GM12878 (cell line): ENCODE measurements around the gene NR1D1. TPM values are rescaled to one million over a fixed set of nuclear protein-coding genes. Genes with fewer than 3 reads are reported as not detected.

Experiments
- ATAC-seq: fragments of 200-7000 bp; cut with Tn5 transposase; 3 replicates; pipeline ENCODE4 v1.9.1; 2020; ENCODE audit warnings: mild to moderate bottlenecking, moderate library complexity
- BruUV-seq: library from RNA; stranded (reverse); fragments of 400-500 nt; replicated peaks from 2 replicates; lab custom pipeline; 2021; lab: Mats Ljungman, UMichigan
- CTCF ChIA-PET: fragments of 300-600 bp; sonication (Branson Sonifier 250); formaldehyde crosslinking; extraction: SDS; loops from one replicate; lab custom pipeline; 2021; ENCODE audit warnings: inconsistent platforms; lab: Yijun Ruan, JAX
- POLR2A ChIA-PET: fragments of 350-600 bp; formaldehyde crosslinking; extraction: SDS; loops from one replicate; lab custom pipeline; 2021; ENCODE audit warnings: inconsistent platforms; lab: Charles Lee
- RAD21 ChIA-PET: fragments of 300-600 bp; sonication (Branson Sonifier 250); formaldehyde crosslinking; loops from one replicate; lab custom pipeline; 2023; ENCODE audit warnings: antibody characterized with exemption; ENCODE audit not compliant: unreplicated experiment; lab: Charles Lee
- SMC1A ChIA-PET: fragments of 300-600 bp; sonication (Branson Sonifier 250); formaldehyde crosslinking; loops from one replicate; lab custom pipeline; 2023; ENCODE audit not compliant: unreplicated experiment, uncharacterized antibody; lab: Charles Lee
- DNase-seq: peaks from one replicate; pipeline ENCODE4 v3.0.0-alpha.2; 2011; ENCODE audit warnings: low read depth, low spot score
- FAIRE-seq: peaks from 3 replicates; lab custom pipeline; 2011; peaks lifted over from hg19 to GRCh38; lab: Jason Lieb, UNC
- H2AFZ ChIP-seq: 2 replicates; pipeline ENCODE4 v1.6.0; 2011; ENCODE audit warnings: low read depth, low read length, control low read depth; ENCODE audit not compliant: control insufficient read depth
- H3K27ac ChIP-seq: 2 replicates; pipeline ENCODE4 v1.5.1; 2011; ENCODE audit warnings: control low read depth; ENCODE audit not compliant: control insufficient read depth, insufficient read depth
- H3K27me3 ChIP-seq, 2 experiments: replicated peaks in 1 of 2; 2 replicates each; pipeline versions ENCODE4 v1.6.0 to v1.6.1; 2011; ENCODE audit warnings: low read length in 1 of 2; ENCODE audit not compliant: control insufficient read depth in 2 of 2, insufficient read depth in 2 of 2
- H3K36me3 ChIP-seq, 2 experiments: 2 replicates each; pipeline ENCODE4 v1.5.1; 2011; ENCODE audit warnings: low read length in 1 of 2; ENCODE audit not compliant: control insufficient read depth in 2 of 2, insufficient read depth in 2 of 2
- H3K4me1 ChIP-seq: 2 replicates; pipeline ENCODE4 v1.6.1; 2011; ENCODE audit warnings: mild to moderate bottlenecking, low read length, moderate library complexity, mixed read lengths; ENCODE audit not compliant: control insufficient read depth, insufficient read depth
- H3K4me2 ChIP-seq: 2 replicates; pipeline ENCODE4 v1.6.0; 2011; ENCODE audit warnings: control low read depth; ENCODE audit not compliant: control insufficient read depth, insufficient read depth
- H3K4me3 ChIP-seq: fragments of 200-600 bp; sonication (generic); 2 replicates; pipeline ENCODE4 v1.5.1; 2016
- H3K79me2 ChIP-seq: 2 replicates; pipeline ENCODE4 v1.6.0; 2011; ENCODE audit warnings: low read length; ENCODE audit not compliant: control insufficient read depth, insufficient read depth
- H3K9ac ChIP-seq: 2 replicates; pipeline ENCODE4 v1.8.0; 2011; ENCODE audit warnings: low read length, control low read depth, mixed read lengths; ENCODE audit not compliant: control insufficient read depth, insufficient read depth
- H3K9me3 ChIP-seq: replicated peaks from 3 replicates; pipeline ENCODE4 v1.5.1; 2011; ENCODE audit warnings: mild to moderate bottlenecking, low read length; ENCODE audit not compliant: control insufficient read depth, insufficient read depth
- H4K20me1 ChIP-seq: 2 replicates; pipeline ENCODE4 v1.6.0; 2011; ENCODE audit not compliant: control insufficient read depth, insufficient read depth
- BHLHE40 ChIP-seq, 2 experiments: fragments of 450-650 bp in 1 of 2; IDR thresholded peaks; 2 replicates each; pipeline ENCODE4 v1.6.1; 2011 to 2017; ENCODE audit warnings: low read depth in 2 of 2, borderline replicate concordance in 1 of 2, improper control_type of control experiment in 1 of 2, low read length in 1 of 2, mild to moderate bottlenecking in 1 of 2
- IKZF2 ChIP-seq, 2 experiments: fragments of 450-650 bp; IDR thresholded peaks; 2 replicates each; pipeline ENCODE4 v1.6.1; 2017; ENCODE audit warnings: mild to moderate bottlenecking in 2 of 2, moderate library complexity in 2 of 2
- PAX8 ChIP-seq: fragments of 450-650 bp; IDR thresholded peaks from 2 replicates; pipeline ENCODE4 v1.6.1; 2017; ENCODE audit warnings: mild to moderate bottlenecking, moderate library complexity
- POU2F2 ChIP-seq: IDR thresholded peaks from 3 replicates; pipeline ENCODE4 v1.6.1; 2011; ENCODE audit warnings: low read depth, mild to moderate bottlenecking, low read length, borderline replicate concordance
- SUZ12 ChIP-seq: fragments of 200-600 bp; sonication (generic); IDR thresholded peaks from one replicate; pipeline ENCODE4 v1.6.1; 2018; ENCODE audit warnings: antibody characterized with exemption, mild to moderate bottlenecking; ENCODE audit not compliant: unreplicated experiment
- TCF3 ChIP-seq: IDR thresholded peaks from 2 replicates; pipeline ENCODE4 v1.6.1; 2012; ENCODE audit warnings: low read depth, mild to moderate bottlenecking, low read length, borderline replicate concordance; ENCODE audit not compliant: insufficient read depth
- WGBS: methylation state at CpG from one replicate; pipeline ENCODE4 v1.1.6; 2016; ENCODE audit warnings: low lambda C conversion rate; ENCODE audit not compliant: insufficient replicate concordance, insufficient coverage; ENCODE audit errors: missing lambda C conversion rate; 5-methylcytosine and 5-hydroxymethylcytosine counted together
- in situ Hi-C: fragments of 300-500 bp; cut with MboI; formaldehyde crosslinking; loops from 9 replicates; pipeline ENCODE4 v1.14.3; 2018; ENCODE audit warnings: mixed read lengths
- intact Hi-C: fragments of 100-400 bp; cut with micrococcal nuclease; formaldehyde crosslinking; loops from one replicate; pipeline ENCODE4 v1.14.2; 2022; ENCODE audit not compliant: unreplicated experiment
- polyA plus RNA-seq, 11 experiments: library from polyadenylated mRNA; depleted of rRNA in 4 of 11; unstranded in 6 of 11; stranded (reverse) in 5 of 11; fragments of >200 nt; fragmentation: Nextera tagmentation in 4 of 11; fragmentation: Illumina TruSeq in 1 of 11; extraction: Ambion mirVana in 4 of 11; extraction: Trizol in 1 of 11; gene quantifications; 1 replicate in 1 of 11; 2 replicates in 10 of 11; pipeline versions ENCODE4 v1.2.1 to v1.2.3, GENCODE V29; 2011 to 2016; ENCODE audit warnings: inconsistent platforms in 2 of 11, missing spikeins in 2 of 11, low read depth in 1 of 11
- total RNA-seq, 4 experiments: library from RNA; depleted of rRNA in 3 of 4; stranded (reverse); fragments of >200 nt in 3 of 4; fragmentation: Illumina TruSeq in 1 of 4; extraction: Trizol in 1 of 4; gene quantifications; 2 replicates each; pipeline versions ENCODE4 v1.2.1 to v1.2.3, GENCODE V29; 2013 to 2021
- TF ChIP-seq, protein P1 (sequence below): fragments of 450-650 bp; IDR thresholded peaks from 2 replicates; pipeline ENCODE4 v1.6.1; 2018; ENCODE audit warnings: borderline replicate concordance, mild to moderate bottlenecking; ENCODE audit not compliant: partially characterized antibody
- TF ChIP-seq, protein P2 (sequence below): IDR thresholded peaks from 2 replicates; pipeline ENCODE4 v1.6.1; 2012; ENCODE audit warnings: low read depth, low read length, improper control_type of control experiment
- TF ChIP-seq, protein P3 (sequence below): IDR thresholded peaks from 2 replicates; pipeline ENCODE4 v1.6.1; 2011; ENCODE audit warnings: low read depth, low read length, improper control_type of control experiment, borderline replicate concordance

Gene NR1D1
- total and polyA plus RNA-seq, 10 of the 15 experiments (the other 5 are each of a cell fraction or from before 2014, with no cell fraction given) = 0.10 to 3.4 (median 0.94) TPM

DNA sequence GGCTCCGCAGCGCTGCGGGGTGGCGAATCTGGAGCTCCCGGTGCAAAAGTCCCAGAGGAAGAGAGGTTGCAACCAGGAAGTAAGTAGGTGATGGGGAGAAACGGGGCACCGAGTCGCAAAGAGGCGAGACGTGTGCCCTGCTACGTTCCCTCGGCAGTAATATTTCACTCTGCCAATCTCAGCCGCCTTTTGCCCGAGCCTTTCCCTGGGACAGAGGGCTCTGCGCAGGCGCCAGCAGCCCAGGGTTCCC lies at the start of gene NR1D1 (continued):
- TF ChIP-seq, protein P1, sequence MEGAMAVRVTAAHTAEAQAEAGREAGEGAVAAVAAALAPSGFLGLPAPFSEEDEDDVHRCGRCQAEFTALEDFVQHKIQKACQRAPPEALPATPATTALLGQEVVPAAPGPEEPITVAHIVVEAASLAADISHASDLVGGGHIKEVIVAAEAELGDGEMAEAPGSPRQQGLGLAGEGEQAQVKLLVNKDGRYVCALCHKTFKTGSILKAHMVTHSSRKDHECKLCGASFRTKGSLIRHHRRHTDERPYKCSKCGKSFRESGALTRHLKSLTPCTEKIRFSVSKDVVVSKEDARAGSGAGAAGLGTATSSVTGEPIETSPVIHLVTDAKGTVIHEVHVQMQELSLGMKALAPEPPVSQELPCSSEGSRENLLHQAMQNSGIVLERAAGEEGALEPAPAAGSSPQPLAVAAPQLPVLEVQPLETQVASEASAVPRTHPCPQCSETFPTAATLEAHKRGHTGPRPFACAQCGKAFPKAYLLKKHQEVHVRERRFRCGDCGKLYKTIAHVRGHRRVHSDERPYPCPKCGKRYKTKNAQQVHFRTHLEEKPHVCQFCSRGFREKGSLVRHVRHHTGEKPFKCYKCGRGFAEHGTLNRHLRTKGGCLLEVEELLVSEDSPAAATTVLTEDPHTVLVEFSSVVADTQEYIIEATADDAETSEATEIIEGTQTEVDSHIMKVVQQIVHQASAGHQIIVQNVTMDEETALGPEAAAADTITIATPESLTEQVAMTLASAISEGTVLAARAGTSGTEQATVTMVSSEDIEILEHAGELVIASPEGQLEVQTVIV = peak; percentile 48
- TF ChIP-seq IKZF2 (IDR thresholded peaks at IDR 0.05) (peak in 1 of 2 experiments; percentile 10; a peak in 1 of 4 replicates), TCF3 (no peak), BHLHE40 (IDR thresholded peaks at IDR 0.05; ENCODE audit: borderline replicate concordance in 1 of 2, low read depth in 2 of 2, low read length in 1 of 2) (no peak), PAX8 (no peak)
- TF ChIP-seq, protein P2, sequence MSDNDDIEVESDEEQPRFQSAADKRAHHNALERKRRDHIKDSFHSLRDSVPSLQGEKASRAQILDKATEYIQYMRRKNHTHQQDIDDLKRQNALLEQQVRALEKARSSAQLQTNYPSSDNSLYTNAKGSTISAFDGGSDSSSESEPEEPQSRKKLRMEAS = no peak
- TF ChIP-seq, all 136 proteins: peak for 5

DNA sequence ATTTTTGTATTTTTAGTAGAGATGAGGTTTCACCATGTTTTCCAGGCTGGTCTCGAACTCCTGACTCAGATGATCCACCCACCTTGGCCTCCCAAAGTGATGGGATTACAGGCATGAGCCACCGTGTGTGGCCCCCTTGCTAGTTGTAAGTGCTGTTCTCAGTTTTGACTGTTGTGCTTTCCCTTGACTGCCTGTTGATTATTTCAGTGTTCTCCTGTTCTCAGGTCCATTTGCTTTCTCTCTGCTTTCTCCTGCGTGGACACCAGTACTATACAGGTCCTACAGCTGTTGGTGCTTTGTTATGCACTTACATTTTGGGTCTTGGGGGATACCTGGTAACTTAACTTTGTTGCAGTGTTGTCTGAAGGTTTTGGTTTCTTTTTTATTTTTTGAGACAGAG lies 48.1 kb upstream of the NR1D1 start:
- ATAC-seq = no peak
- Histone ChIP-seq H3K36me3 (peaks cover 5 to 15% of the 10 kb centered on the region in 2 experiments), H3K4me3 (no peak overlapping the region), H3K27me3 (no peaks in the 10 kb centered on the region), H2AFZ (no peak overlapping the region), H4K20me1 (no peaks in the 10 kb centered on the region), H3K27ac (no peak overlapping the region), H3K4me2 (no peak overlapping the region), H3K79me2 (peaks cover 5% of the 10 kb centered on the region), H3K9me3 (no peaks in the 10 kb centered on the region), H3K4me1 (peaks cover 10% of the 10 kb centered on the region)
- 98% methylated on average over 3 of the region's 3 CpGs for WGBS
- DNase-seq = no peak
- CTCF ChIA-PET = interaction anchor here (0.6 to 2.8 kb wide), 7 partner anchors 9 to 544 kb away, joined by 3 to 8 read pairs (median 4); partner anchors contain the start of gene CASC3
- POLR2A ChIA-PET = interaction anchor here (0.6 to 1.2 kb wide), 3 partner anchors 14 to 81 kb away, joined by 3 to 4 read pairs (median 3); no protein-coding TSS in a partner anchor
- no peak for FAIRE-seq
- intact Hi-C loops (no loop called here), in situ Hi-C loops (no loop called here)
- RAD21 ChIA-PET = interaction anchor here (1.0 to 1.2 kb wide), 3 partner anchors 20 to 84 kb away, joined by 3 to 5 read pairs (median 4); no protein-coding TSS in a partner anchor
- BruUV-seq = no TSS peak
- SMC1A ChIA-PET = interaction anchor here (0.6 to 1.9 kb wide), 5 partner anchors 12 to 94 kb away, joined by 3 to 4 read pairs (median 4); partner anchors contain the start of gene MED24
- TF ChIP-seq, protein P3, sequence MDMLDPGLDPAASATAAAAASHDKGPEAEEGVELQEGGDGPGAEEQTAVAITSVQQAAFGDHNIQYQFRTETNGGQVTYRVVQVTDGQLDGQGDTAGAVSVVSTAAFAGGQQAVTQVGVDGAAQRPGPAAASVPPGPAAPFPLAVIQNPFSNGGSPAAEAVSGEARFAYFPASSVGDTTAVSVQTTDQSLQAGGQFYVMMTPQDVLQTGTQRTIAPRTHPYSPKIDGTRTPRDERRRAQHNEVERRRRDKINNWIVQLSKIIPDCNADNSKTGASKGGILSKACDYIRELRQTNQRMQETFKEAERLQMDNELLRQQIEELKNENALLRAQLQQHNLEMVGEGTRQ = no peak
- no peak for TF ChIP-seq POU2F2
- no peak for TF ChIP-seq SUZ12
- no peak for TF ChIP-seq PAX8
- TF ChIP-seq, all 136 proteins: peak for 0
- H3K9ac ChIP-seq = no peak overlapping the region
